Astrocyte (in vitro differentiated cells and primary cell): ENCODE data around the gene SLC8B1.

Source experiments
- CTCF ChIP-seq: IDR thresholded peaks from 2 replicates; pipeline ENCODE4 v1.5.1; 2011; ENCODE audit warnings: low read depth, mild to moderate bottlenecking, inconsistent platforms, low read length, moderate library complexity; ENCODE audit not compliant: insufficient read depth
- EZH2 ChIP-seq: IDR thresholded peaks from 2 replicates; pipeline ENCODE4 v1.6.1; 2012; ENCODE audit warnings: mild to moderate bottlenecking, low read length, inconsistent platforms; ENCODE audit not compliant: insufficient read depth

GRCh38 chr12:113340061-113340460 lies 5.2 kb upstream of the SLC8B1 start:
- TF ChIP-seq EZH2 (no peak), CTCF (no peak)
